HEK293T (cell line): ENCODE data around the gene CTPS2.

Source experiments
- CTCF ChIA-PET: fragments of 350-600 bp; formaldehyde crosslinking; extraction: SDS; loops from one replicate; lab custom pipeline; 2021; ENCODE audit warnings: antibody characterized with exemption, inconsistent platforms; lab: Yijun Ruan, JAX
- POLR2A ChIA-PET: fragments of 350-600 bp; formaldehyde crosslinking; extraction: SDS; loops from one replicate; lab custom pipeline; 2020; ENCODE audit warnings: antibody characterized with exemption, inconsistent platforms; lab: Yijun Ruan, JAX
- DNase-seq: peaks from one replicate; pipeline ENCODE4 v3.0.0; 2012; ENCODE audit warnings: mixed read lengths; ENCODE audit errors: extremely low spot score
- ARNT ChIP-seq: fragments of 450-650 bp; IDR thresholded peaks from 2 replicates; pipeline ENCODE4 v1.6.1; 2017; ENCODE audit warnings: mild to moderate bottlenecking
- BHLHE40 ChIP-seq: fragments of 450-650 bp; IDR thresholded peaks from 2 replicates; pipeline ENCODE4 v1.6.1; 2016; ENCODE audit warnings: mild to moderate bottlenecking, moderate library complexity, borderline replicate concordance
- CTBP1 ChIP-seq: fragments of 450-650 bp; IDR thresholded peaks from 2 replicates; pipeline ENCODE4 v1.6.1; 2016; ENCODE audit warnings: borderline replicate concordance
- ELF4 ChIP-seq: fragments of 450-650 bp; IDR thresholded peaks from 2 replicates; pipeline ENCODE4 v1.6.1; 2017; ENCODE audit warnings: antibody characterized with exemption
- FOXA1 ChIP-seq: fragments of 450-650 bp; IDR thresholded peaks from 2 replicates; pipeline ENCODE4 v1.6.1; 2016; ENCODE audit warnings: mild to moderate bottlenecking
- FOXK2 ChIP-seq: fragments of 450-650 bp; IDR thresholded peaks from 2 replicates; pipeline ENCODE4 v1.6.1; 2016; ENCODE audit warnings: mild to moderate bottlenecking
- FOXM1 ChIP-seq: fragments of 450-650 bp; IDR thresholded peaks from 2 replicates; pipeline ENCODE4 v1.6.1; 2017; ENCODE audit warnings: mild to moderate bottlenecking, borderline replicate concordance
- HDGF ChIP-seq: fragments of 450-650 bp; IDR thresholded peaks from 2 replicates; pipeline ENCODE4 v1.6.1; 2017; ENCODE audit warnings: antibody characterized with exemption, borderline replicate concordance
- L3MBTL2 ChIP-seq: fragments of 450-650 bp; conservative IDR thresholded peaks from 2 replicates; pipeline ENCODE4 v1.6.1; 2016; ENCODE audit warnings: mild to moderate bottlenecking
- LEF1 ChIP-seq: fragments of 450-650 bp; IDR thresholded peaks from 2 replicates; pipeline ENCODE4 v1.6.1; 2017; ENCODE audit warnings: mild to moderate bottlenecking, borderline replicate concordance
- NFRKB ChIP-seq: fragments of 450-650 bp; IDR thresholded peaks from 2 replicates; pipeline ENCODE4 v1.6.1; 2016; ENCODE audit warnings: mild to moderate bottlenecking, moderate library complexity
- SP1 ChIP-seq: fragments of 450-650 bp; IDR thresholded peaks from 2 replicates; pipeline ENCODE4 v1.6.1; 2017
- SUZ12 ChIP-seq: fragments of 450-650 bp; IDR thresholded peaks from 2 replicates; pipeline ENCODE4 v1.6.1; 2016; ENCODE audit warnings: mild to moderate bottlenecking
- TARDBP ChIP-seq: fragments of 450-650 bp; IDR thresholded peaks from 2 replicates; pipeline ENCODE4 v1.6.1; 2016
- ZNF384 ChIP-seq: fragments of 450-650 bp; IDR thresholded peaks from 2 replicates; pipeline ENCODE4 v1.6.1; 2016
- TF ChIP-seq, protein P1 (sequence below): fragments of 450-650 bp; IDR thresholded peaks from 2 replicates; pipeline ENCODE4 v1.6.1; 2016

The CTPS2 gene

DNA sequence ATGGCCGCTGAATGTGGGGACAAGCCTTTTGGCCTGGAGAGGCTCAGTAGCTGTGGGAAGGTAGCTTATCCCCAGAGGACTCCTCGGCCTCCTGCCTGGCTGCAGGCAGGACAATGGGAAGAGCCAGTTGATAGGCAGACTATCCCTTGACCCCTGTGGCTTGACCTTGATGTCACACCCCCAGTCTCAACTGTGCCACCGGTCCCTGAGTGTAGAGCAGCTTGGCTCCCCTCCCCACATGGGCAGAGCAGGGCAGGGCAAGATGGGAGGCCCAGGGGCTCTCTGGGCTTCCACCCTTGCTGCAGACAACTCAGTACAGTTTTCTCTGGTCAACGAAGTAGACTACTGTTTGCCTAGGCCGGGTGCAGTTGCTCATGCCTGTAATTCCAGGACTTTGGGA lies 32.6 kb upstream of the CTPS2 start:
- no peak for DNase-seq
- POLR2A ChIA-PET, result interaction anchor here (1.7 to 1.8 kb wide), 2 partner anchors 26 kb away, joined by 5 to 8 read pairs; partner anchors contain the start of gene SYAP1
- CTCF ChIA-PET, result no interaction called here
- TF ChIP-seq NFRKB (no peak), FOXK2 (no peak), ARNT (no peak)

DNA sequence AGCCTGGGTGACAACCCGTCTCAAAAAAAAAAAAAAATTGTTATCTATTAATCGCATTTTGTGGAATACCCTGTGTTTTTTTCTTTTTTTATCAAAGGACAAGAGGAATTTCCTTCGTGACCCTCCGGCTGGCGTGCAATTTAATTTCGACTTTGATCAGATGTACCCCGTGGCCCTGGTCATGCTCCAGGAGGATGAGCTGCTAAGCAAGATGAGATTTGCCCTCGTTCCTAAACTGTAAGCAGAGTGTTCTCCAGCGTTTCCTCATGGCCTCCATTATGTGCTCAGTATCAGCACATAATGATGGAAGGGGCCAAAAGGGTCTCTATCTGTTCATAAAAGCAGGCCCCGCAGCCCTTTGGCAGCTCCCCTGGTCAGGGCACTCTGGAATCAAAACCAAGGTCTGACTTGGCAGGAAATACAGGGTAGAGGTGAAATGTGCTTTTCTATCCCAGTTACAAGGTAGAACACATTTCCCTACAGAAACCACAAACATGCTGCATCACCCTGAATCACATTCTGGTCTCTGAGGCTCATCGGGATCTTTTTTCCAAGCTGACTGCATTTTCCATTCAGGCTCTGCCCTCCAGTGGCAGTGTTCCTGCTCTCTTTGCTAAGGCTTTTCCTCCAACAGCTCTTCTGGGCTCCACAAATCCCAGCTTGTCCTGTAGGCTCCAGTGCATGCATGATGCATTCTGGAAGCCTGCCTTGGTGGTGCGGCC lies 31.3 kb upstream of the CTPS2 start:
- ChIA-PET POLR2A (interaction anchor here (1.7 to 1.8 kb wide), 2 partner anchors 24 to 28 kb away, joined by 5 to 8 read pairs; partner anchors contain the start of gene SYAP1), CTCF (no interaction called here)
- TF ChIP-seq SP1, result no peak
- TF ChIP-seq, protein P1, sequence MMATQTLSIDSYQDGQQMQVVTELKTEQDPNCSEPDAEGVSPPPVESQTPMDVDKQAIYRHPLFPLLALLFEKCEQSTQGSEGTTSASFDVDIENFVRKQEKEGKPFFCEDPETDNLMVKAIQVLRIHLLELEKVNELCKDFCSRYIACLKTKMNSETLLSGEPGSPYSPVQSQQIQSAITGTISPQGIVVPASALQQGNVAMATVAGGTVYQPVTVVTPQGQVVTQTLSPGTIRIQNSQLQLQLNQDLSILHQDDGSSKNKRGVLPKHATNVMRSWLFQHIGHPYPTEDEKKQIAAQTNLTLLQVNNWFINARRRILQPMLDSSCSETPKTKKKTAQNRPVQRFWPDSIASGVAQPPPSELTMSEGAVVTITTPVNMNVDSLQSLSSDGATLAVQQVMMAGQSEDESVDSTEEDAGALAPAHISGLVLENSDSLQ, result no peak
- no peak for TF ChIP-seq FOXA1
- no peak for TF ChIP-seq ELF4
- no peak for TF ChIP-seq HDGF
- TF ChIP-seq FOXM1, result no peak
- no peak for TF ChIP-seq ZNF384
- DNase-seq, result no peak

DNA sequence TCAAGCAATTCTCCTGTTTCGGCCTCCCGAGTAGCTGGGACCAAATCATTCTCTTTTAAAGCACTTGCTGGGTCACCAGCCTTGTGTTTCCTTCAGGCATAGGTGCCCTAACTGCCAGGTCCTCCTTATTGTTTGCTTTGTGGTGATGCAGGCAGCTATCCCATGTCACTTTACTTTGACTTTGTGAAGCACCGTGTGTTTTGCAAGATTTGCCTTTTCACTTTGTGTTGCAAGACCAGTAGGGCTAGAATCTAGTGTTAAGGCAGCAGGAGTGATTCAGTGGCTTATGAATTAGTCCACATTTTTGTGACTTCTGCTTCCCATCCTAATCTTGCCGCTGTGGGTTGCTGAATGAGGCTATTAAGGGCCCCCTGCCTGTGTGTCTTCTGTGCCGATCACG lies 27.1 kb upstream of the CTPS2 start:
- TF ChIP-seq NFRKB (no peak), SUZ12 (no peak), HDGF (no peak), FOXA1 (no peak), LEF1 (no peak), SP1 (no peak), FOXK2 (no peak), ELF4 (no peak), L3MBTL2 (no peak), BHLHE40 (no peak), ZNF384 (no peak), TARDBP (no peak), CTBP1 (no peak), FOXM1 (no peak), ARNT (no peak)
- TF ChIP-seq, protein P1, result no peak
- ChIA-PET CTCF (no interaction called here), POLR2A (interaction anchor here (1.4 kb wide), 1 partner anchor 20 kb away, joined by 7 read pairs; the partner anchor contains the start of gene SYAP1)
- no peak for DNase-seq

DNA sequence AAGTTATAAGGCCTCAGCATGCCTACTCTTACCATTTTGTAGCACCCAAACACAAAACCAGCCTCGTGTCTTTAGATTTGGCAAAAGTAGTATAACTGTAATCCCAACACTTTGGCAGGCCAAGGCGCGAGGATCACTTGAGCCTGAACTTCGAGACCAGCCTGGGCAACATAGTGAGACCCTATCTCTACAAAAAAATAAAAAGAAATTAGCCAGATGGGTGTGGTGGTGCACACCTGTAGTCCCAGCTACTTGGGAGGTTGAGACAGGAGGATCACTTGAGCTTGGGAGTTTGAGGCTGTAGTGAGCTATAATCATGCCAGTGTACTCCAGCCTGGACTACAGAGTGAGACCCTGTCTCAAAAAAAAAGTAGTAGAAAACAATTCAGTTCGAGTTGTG lies 24.6 kb upstream of the CTPS2 start:
- no peak for TF ChIP-seq BHLHE40
- TF ChIP-seq HDGF, result no peak
- TF ChIP-seq L3MBTL2, result no peak
- no peak for TF ChIP-seq FOXM1
- POLR2A ChIA-PET, result interaction anchor here (0.8 kb wide), 1 partner anchor 18 kb away, joined by 4 read pairs; the partner anchor contains the start of gene SYAP1
- no peak for DNase-seq
- CTCF ChIA-PET, result no interaction called here

DNA sequence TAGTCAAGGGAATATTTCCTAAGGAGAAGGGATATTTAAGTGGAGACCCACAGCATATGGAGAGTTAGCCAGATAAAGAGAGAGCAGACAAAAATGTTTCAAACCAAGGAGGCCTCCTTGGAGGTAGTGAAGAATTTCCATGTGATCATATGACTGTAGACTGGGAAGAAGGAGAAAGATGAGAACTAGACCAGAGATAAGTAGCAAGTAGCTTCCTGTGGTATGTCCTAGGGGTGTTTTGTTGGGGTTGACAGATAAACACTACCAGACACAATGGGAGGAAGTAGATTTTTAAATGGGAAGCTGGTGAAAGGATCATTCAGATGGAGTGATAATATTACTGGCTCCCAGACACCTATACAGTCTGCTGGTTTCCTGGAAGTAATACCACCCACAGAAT lies 20.5 kb upstream of the CTPS2 start:
- TF ChIP-seq FOXK2 (no peak), BHLHE40 (no peak), LEF1 (no peak), TARDBP (no peak), ZNF384 (no peak), ARNT (no peak), SUZ12 (no peak), FOXA1 (no peak), ELF4 (no peak), SP1 (no peak), L3MBTL2 (no peak), CTBP1 (no peak), FOXM1 (no peak), NFRKB (no peak), HDGF (no peak)
- TF ChIP-seq, protein P1, result no peak
- DNase-seq, result no peak
- ChIA-PET POLR2A (interaction anchor here (0.8 kb wide), 1 partner anchor 14 kb away, joined by 5 read pairs; the partner anchor contains the start of gene SYAP1), CTCF (no interaction called here)

DNA sequence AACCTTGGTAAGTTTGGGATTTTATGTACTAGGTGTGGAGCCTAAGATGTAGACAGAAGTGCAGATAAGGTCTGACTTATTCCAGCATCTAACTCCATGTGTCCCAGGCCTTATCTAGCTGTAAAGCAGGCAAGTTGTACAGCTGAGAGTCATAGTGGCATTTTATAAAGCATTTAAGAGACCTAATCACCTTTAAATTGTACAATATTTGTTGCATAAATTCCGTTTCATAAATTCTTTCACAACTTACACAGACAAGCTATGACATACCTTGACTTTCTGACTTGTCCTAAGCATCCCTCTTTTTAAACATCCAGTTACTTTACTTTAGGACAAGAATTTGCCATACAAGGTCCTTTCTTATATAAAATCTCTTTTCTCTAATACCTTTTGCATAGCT lies 18.0 kb upstream of the CTPS2 start:
- TF ChIP-seq FOXA1, result no peak
- TF ChIP-seq TARDBP, result no peak
- TF ChIP-seq ELF4, result no peak
- TF ChIP-seq, protein P1, result no peak
- no peak for TF ChIP-seq FOXK2
- TF ChIP-seq HDGF, result no peak
- no peak for TF ChIP-seq NFRKB
- CTCF ChIA-PET, result no interaction called here
- POLR2A ChIA-PET, result interaction anchor here (1.5 kb wide), 1 partner anchor 11 kb away, joined by 11 read pairs; the partner anchor contains the start of gene SYAP1
- DNase-seq, result no peak
